GM10266 (cell line): ENCODE measurements around the gene SGSM2.

Experiments
- DNase-seq: peaks from one replicate; pipeline ENCODE4 v3.0.0; 2012; ENCODE audit errors: extremely low spot score
- CTCF ChIP-seq: IDR thresholded peaks from 2 replicates; pipeline ENCODE4 v1.5.1; 2012; ENCODE audit warnings: mild to moderate bottlenecking, low read depth; ENCODE audit not compliant: control insufficient read depth, insufficient read depth; ENCODE audit errors: missing control alignments

SGSM2 gene

GRCh38 chr17:2369551-2370210, 32.4 kb downstream of the SGSM2 start:
- no peak for TF ChIP-seq CTCF
- no peak for DNase-seq

- TF ChIP-seq CTCF = no peak
- no peak for DNase-seq
These were observed 32.9 kb downstream of the SGSM2 start for GRCh38 chr17:2370211-2370589.

- no peak for DNase-seq
These were observed 34.2 kb downstream of the SGSM2 start for GRCh38 chr17:2371183-2372130.

GRCh38 chr17:2372180-2372579, 34.9 kb downstream of the SGSM2 start:
- TF ChIP-seq CTCF = no peak

More at GRCh38 chr17:2371183-2372130, 34.2 kb downstream of the SGSM2 start:
- no peak for TF ChIP-seq CTCF

GRCh38 chr17:2372681-2373080, 35.4 kb downstream of the SGSM2 start:
- no peak for TF ChIP-seq CTCF
- DNase-seq = no peak

More at GRCh38 chr17:2372180-2372579, 34.9 kb downstream of the SGSM2 start:
- no peak for DNase-seq

GRCh38 chr17:2373179-2373578, 35.9 kb downstream of the SGSM2 start:
- no peak for TF ChIP-seq CTCF
- no peak for DNase-seq

GRCh38 chr17:2374549-2375285, 37.4 kb downstream of the SGSM2 start:
- TF ChIP-seq CTCF = no peak
- no peak for DNase-seq
